GM18498 (cell line): Measurements from ENCODE around the gene KCNN3.
A peak's percentile ranks its signal among the peaks of the same experiment; 100 is the strongest.

Experiments
- ATAC-seq: cut with Tn5 transposase; IDR thresholded peaks from one replicate; pipeline ENCODE4 v1.9.1; 2021; ENCODE audit warnings: mild to moderate bottlenecking, moderate library complexity; ENCODE audit not compliant: unreplicated experiment

Gene KCNN3

DNA sequence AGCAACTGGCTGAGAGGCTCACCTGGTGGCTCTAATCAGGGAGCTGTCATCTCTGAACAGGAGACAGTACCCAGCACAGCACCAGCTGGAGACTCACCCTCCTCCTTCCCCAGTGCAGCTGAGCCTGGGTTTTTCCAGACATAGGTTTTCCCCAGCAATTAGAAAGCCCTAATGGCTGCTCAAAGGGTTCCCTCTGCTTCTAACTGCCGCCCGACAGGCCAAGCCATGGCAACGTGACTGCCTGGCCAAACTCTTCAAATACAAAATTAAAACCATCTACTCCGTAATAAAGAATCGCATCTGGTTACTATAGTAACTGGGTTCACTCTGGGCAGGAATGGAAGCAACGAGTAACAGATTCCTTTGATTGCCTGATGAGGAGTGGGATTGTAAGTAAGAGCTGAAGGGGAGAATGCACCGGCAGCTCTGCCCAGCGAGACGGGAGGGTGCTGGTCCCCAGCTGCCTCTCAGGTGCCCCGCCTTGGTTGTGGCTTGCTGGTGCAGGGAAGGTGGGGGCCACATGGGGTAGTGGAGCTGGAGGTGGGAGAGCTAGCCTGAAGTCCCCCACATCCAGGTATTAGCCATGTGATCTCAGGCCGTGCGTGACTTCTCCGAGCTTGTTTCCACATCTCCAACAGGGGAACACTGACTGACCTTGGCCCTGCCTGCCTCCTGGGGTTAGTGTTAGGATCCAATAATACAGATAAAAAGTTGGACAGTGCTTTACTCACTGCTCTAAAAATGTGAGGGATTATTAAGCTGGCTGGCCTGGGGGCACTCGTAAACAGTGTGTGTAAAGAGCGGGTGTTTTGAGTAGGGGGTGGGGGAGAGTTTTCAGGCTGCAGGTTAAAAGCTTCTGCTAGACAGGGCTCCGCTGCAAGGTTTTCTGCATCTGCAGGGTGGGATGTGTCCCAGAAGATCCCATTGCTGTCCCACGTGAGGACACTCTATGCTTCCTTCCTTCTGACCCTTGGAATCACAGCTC, 94.2 kb downstream of the KCNN3 start:
- ATAC-seq = no peak

DNA sequence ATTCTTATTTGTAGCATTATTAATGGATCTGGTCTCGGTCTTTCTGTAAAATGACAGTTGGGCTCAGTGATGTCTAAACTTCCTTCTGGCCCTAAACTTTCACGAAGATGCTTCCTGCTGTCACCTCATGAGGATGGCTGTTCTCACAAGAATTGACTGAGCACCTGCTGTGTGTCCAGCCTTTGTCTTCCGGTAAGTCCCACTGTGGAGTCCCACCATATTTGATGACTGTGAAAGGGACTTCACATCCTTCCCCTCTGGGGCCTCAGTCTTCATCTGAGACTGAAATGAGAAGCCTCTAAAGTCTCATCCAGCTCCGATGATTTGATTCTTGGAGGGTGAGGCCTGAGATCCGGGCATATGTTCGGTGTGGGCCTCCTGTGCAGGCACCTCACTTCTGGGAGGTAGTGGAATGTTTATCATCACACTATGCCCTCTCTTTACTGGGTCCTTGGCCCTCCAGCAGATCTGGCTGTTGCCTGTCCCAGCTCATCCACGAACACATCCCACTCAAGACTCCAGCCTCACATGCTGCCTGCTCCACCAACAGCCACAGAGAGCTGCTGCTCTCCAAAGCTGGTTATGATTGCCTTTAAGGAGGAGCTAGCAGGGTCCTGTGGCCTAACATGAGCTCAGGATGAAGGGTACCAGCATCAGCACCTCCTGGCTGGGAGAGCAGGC, 95.8 kb downstream of the KCNN3 start:
- ATAC-seq = no peak

DNA sequence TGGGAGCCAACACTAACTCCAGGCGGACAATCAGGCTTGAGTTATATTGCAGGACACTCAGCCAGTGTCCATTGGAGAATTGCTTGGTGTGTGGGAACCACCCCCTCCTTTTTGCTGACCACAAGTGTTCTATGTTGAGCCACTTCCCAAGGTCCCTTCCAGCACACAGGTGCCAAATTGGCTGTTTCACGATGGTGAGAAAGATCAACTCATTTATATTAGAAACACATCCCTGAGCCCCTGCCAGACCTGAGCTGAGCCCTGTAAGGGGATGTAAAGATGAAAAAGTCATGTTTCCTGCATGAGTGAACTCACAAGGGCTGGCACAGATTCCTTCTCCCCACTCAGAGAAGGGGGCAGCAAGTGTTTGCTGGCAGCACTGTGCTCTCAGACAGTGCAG, 96.5 kb downstream of the KCNN3 start:
- no peak for ATAC-seq

DNA sequence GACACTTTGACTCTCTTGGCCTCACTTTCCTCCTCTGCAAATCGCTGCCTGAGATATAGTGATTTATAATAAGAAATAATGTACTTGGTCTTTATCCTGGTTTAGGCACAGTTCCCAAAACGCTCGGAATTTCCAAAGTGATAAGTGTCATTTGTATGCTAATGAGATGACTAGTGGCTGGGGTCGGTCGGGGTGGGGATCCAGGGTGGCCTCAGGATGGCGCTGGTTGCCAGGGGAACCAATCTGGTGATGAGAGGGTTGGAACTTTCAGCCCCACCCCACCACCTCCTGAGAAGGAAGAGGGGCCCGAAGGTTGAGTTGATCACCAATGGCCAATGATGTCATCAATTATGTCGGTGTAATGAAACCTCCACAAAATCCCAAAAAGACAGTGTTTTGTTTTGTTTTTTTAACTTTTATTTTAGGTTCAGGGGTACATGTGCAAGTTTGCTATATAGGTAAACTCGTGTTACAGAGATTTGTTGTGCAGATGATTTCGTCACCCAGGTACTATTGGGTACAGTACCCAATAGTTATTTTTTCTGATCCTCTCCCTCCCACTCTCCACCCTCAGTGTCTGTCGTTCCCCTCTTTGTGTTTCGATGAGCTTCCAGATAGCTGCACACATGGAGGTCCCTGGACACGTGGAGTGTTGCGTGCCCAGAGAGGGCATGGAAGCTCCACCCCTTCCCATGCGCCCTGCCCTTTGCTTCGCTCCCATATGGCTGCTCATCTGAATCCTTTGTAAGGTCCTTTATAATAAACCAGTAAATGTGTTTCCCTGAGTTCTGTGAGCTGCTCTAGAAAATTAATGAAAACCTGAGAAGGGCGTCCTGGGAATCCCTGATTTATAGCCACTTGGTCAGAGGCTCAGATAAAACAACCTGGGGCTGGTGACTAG, 97.2 kb downstream of the KCNN3 start:
- no peak for ATAC-seq

DNA sequence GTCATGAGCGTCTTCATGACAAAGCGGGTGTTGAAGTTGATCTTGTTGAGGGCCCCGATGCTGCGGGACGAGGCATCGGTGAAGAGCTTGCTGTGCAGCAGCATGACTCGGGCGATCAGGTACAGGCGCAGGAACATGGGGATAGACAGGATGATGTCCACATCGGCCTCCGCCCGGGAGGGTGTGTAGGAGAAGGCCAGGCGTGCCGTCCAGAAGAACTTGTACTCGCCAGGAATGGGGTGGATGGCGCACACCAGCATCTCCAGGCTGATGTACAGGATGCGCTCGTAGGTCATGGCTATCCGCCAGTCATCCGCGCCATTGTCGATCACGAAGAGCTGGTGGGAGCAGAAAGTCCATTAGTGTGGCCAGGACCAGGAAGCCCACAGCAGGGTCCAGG, 98.0 kb downstream of the KCNN3 start:
- no peak for ATAC-seq

DNA sequence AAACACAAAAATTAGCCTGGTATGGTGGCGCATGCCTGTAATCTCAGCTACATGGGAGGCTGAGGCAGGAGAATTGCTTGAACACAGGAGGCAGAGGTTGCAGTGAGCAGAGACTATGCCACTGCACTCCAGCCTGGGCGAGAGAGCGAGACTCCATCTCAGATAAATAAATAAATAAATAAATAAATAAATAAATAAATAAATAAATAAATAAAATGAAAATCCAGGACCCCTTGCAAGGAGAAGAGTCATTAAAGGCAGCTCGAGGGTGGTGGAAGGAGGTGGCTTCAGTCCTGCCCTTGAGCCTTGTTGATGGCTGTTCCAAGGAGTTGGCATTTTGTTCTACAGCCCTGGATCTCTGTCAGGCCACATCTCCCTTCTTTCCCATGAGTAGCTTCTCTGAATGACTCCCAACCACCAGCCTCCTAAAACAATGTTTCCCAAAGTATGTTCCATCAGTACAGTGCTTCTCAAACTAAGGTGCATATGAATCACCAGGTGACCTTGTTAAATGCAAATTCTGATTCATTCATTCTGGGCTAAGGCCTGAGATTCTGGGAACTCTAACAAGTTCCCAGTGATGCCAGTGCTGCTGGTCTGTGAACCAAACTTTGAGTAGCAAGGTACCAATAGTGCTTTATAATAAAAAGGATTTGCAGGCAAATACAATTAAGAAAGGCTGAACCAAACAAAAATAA, 99.0 kb downstream of the KCNN3 start:
- ATAC-seq = no peak

DNA sequence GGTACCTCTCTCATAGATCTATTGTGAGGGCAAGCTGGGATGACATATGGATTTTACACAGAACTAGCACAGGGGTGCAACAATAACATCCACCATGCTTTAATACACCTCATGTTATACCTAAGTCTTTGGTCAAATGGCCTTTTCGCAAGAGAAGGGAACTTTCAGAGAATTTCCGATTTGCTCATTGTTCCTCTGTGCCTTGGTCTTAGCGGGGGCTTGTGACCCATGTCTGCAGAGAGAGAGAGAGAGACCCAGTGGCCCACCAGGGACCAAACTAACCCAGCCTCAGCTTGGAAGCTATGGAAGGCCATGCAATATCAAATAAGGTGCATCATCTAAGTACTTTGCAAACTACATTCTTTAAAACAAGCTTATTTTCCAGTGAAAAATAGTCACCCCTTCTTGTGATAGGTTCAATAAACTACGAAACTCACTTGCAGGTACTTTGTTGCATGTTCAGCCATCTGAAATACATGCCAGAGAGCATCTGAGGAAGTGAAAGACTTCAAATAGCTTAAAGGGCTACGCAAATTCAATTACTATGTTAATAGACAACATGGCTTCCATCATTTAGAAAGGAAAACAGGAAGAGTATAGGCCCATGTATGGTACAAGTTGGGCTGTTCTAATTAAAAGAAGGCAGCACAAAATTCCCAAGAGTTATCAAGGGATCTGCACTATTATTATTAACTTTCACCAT, 100.7 kb downstream of the KCNN3 start:
- ATAC-seq = no peak

DNA sequence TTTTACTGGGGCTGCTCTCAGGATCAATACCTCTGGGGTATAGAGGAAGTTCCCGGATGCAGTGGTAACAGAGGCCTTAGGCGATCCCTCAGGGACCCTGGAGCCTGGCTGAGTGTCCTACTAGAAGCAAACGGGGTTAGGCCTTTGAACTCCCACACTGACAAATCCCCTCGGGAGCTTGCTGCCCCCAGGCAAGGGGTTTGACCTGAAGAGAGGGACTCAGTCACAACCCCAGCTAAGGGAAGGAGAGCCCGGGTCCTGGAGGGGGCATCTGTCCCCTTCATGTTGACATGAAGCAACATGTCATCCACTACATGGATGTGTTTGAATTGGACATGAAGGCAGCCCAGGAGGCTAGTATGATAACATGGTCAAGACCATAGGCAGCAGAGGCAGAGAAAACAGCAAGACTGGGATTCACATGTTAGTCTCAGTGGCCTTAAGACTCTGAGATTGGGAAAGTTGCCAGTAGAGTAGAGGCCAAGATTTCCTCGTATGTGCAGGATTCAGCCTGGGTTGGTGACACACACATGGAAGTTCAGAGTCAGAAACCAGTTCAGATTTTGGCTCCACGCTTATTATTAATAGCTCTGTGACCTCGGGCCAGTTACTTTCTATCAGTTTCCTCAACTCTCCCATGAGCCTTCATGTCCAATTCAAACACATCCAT, 101.5 kb downstream of the KCNN3 start:
- ATAC-seq = no peak

DNA sequence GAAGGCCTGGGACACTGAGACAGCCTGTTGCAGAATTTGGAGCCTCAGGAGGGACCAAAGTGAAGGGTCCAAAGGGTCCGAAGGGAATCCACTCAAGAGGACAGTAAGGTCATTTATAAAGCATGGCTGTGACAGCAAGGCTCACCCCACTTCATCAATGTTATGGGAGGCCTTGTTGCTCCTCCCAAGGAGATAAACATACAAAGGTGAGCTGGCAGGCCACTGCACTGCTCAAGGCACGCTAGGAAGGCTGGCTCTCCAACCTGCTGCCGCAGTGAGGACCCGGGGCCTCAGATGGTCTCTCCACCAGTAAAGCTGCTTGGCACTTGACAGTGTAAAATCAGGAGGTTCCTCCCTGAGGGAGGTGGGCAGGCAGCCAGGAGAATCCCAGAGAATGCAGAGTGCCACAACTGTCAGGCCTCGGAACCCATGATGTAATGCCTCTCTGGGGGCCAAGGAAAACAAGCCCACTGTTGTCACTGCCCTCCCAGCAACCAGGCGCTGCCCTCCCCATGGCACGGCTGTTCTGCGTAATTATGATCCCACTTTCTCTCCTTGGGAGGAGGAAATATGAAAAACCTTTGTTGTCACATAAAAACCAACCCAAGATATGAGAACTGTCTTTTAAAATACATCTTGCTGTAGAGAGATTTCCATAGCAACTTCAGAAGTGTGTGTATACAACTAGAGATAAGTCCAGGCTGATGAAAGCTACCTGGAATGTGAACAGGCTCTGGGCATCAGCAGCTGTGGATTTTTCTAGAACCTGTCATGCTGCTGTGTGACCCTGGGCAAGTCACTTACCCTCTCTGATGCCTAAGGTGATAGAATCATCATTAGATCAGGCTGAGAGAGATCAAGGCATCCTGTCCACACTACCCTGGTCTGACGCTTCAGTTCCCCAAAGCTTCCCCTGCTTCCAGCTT, 102.5 kb downstream of the KCNN3 start:
- no peak for ATAC-seq

DNA sequence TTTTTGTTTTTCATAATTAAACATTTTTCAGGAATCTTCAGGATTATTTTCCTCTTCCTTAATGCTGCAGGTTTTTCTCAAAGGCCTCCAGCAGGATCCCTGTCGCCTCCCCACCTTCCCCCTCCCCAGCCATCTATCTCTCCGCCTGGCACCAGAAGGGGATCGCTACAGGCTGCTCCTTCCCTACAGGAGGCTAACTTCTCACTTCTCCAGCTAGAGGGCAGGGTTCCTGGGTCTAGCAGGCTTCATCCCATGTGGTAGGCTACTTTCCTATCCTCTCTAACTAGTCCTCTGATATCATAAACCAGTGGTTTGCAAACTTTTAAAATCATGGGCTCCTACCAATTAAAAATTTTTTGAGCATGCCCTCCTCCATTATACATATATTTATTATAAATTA, 104.1 kb downstream of the KCNN3 start:
- ATAC-seq = no peak

DNA sequence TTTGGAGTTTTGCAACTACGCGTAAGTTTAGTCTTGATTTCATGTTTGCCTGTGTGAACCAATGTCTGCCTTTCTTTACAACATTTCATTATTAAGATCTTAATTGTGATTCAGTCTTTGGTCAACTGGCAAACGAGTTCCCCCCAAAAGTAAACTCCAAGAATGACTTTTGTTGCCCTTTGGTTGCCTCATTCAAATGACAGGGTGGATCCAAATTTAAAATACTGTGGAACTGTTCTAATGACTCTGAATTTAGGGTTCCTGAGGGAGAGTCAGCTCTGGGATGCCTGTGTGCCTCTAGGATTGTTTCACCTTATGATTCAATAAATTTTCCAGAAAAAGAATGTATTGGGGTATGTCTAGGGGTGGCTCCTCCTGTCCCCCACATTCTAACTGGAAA, 105.3 kb downstream of the KCNN3 start:
- ATAC-seq = no peak

DNA sequence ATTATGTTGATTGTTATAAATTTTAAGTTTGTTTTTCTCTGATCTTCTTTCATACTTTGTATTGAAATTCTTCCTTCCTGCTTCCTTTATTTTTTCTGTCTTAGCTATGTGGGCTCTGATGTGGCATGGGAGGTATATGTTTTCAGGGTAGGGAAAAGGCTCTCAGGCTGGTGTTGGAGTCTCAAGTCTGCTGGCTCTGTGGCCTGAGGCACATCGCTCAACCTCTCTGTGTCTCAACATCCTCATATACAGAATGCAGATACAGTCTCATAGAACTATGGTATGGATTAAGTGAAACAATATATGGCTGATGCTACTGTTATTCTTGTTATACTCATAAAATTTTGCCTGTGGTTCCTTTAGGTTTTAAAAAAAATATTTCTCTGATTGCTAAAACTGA, 105.9 kb downstream of the KCNN3 start:
- no peak for ATAC-seq

DNA sequence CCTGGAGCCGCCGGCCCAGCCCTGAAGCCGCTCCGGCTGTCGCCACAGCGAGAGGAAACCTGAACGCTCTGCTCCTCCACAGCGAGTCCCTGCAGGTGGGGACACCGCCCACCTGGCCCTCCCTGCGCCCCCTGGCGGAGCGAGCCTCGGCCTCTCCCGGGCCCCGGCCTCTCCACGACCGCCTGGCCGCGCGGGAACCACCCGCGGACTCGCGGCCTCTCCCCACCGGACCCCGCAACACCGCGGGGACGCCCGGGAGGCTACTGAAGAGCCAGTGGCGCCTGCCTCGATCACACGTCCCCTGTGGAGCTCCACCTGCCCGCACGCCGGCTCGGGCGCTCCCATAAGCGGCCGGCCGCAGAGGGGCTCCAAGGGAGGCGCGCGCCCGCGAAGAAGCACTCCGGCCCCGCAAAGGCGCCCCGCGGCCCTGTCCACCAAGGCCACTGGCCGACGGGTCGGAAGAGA, 109.6 kb downstream of the KCNN3 start:
- ATAC-seq = peak; percentile 66

DNA sequence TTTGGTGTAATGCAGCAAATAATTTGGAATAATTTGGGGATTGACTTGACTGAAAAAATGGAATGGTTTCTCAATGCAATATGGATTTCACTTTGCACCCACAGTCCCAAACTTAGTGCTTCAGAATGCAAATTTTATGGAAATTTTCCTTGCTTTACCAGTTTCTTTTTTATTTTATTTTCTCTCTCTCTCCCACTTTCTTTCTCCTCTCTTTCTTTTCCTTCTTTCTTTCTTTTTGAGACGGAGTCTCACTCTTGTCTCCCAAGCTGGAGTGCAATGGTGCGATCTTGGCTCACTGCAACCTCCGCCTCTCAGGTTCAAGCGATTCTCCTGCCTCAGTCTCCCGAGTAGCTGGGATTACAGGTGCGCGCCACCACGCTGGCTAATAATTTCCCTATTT, 110.3 kb downstream of the KCNN3 start:
- ATAC-seq = no peak

DNA sequence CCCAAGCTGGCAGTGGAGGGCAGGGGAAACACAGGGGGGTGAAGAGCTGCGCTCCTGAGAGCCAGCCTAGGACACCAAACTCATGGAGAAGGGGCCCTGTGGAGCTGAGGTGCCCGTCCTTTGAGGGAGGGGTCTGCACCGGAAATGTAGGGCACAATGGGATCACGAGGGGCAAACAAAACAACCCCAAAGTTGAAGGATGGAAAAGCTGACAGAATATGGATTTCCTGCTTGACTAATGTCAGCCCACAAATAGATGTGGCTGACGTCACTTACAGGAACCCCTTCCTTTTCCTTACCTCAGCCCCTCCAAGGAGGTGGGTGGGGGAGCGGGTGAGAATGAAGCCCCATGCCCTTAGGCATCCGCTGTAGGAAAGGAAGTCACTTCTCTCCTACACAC, 110.9 kb downstream of the KCNN3 start:
- ATAC-seq = no peak

DNA sequence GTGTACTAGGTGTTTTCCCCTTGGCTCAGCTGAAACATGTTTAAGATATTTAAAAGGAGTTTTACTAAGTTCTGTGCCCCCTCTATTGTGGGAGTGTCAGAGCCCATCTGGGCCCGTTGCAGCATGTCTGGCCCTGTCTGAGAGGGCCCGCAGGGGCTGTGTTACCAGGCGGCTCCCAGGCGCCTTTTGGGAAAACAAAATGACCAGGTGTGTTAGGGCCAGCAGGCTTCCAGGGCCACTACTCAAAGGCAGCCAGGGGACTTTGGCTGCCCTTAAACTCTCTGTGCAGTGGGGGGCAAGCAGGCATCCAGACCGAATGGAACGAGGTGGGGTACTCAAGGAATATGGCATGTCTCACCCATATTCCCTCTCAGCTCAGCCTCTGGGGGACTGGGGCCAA, 111.7 kb downstream of the KCNN3 start:
- no peak for ATAC-seq

DNA sequence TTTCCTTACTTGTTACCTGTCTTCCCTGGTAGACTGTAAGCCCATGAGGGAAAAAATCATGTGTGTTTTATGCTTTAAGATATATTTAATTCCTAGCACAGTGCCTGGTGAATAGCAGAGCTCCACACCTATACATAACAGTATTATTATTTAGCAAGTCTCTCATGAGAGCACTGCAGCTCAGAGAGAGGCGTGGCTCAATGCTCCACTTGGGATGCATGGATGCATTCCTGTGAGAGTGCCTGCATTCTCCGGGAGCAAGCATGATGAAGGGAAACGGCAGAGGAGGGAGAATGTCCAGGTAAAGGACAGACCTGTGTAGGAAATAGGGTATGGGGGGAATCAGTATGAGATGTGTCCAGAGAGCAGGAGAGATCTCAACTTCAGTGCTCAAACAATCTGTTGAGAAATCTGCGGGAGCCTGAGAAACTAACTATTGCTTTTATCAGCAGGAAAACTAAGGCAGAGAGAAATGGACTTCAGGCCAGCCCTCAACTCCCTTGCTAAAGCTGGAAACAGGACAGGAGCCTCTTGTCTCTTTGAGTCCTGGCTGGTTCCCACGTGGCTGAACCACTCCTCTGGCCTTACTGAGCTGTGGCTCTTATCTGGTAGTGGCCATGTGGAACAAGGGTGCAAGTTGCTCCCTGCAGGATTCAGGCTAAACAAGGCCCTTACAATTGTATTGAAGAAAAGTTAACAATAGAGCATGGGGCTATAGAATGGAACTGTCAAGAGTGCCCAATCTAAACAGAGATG, 113.1 kb downstream of the KCNN3 start:
- no peak for ATAC-seq
